Stimulated activated CD4-positive, alpha-beta T cell treated with anti-CD3 and anti-CD28 coated beads, Interleukin-12 subunit alpha, Interleukin-12 subunit beta, amount 100 ng/mL, for 48 hours (primary cell): Measurements from ENCODE around the gene LRRTM2.
A peak's percentile ranks its signal among the peaks of the same experiment; 100 is the strongest.
"Not testable (repeated sequence)": the region's sequence is repeated elsewhere in the genome, so short reads cannot be mapped to it uniquely, and the experiment has no call there.

Experiments
- DNase-seq, 3 donors: peaks; one replicate each; pipeline ENCODE4 v3.0.0-alpha.2; 2020; ENCODE audit warnings: low read depth in 2 of 3, low spot score in 1 of 3

Gene LRRTM2, protein sequence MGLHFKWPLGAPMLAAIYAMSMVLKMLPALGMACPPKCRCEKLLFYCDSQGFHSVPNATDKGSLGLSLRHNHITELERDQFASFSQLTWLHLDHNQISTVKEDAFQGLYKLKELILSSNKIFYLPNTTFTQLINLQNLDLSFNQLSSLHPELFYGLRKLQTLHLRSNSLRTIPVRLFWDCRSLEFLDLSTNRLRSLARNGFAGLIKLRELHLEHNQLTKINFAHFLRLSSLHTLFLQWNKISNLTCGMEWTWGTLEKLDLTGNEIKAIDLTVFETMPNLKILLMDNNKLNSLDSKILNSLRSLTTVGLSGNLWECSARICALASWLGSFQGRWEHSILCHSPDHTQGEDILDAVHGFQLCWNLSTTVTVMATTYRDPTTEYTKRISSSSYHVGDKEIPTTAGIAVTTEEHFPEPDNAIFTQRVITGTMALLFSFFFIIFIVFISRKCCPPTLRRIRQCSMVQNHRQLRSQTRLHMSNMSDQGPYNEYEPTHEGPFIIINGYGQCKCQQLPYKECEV

DNA sequence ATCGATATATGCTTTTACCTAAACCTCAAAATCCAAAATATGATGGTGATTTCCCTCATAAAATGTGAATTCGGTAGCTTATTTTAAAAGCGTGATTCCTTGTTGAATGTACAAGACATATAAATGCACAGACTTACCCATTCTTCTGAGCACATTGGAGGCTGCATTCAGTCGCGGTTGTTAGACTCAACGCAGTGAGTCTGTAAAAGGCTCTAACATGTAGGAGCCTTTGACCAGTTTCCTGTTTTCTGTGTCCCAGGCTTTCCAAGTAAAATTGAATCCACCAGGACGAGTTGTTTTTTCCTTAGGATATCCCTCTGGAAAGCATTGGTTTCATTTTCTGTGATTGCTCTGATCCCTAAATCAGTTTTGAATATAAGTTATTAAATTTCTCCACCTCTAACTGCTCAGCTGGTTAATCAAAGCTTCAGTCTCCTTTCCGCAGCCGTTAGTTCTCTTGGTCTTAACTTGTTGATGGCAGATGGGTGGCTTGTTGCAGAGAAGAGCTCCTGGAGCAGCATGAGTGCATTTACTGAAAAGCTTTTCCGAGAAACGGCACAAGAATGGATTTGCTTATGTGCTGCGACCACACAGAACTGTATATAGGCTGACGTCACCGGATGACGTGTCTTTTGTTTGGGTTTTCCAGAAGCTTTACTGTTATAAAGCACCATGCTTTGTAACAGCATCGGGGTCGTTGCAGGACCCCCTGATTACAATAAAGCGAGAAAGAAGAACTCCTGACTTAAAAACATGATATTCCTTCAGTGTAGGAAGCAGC is at the start of gene LRRTM2:
Gene LRRTM2 (minus strand): TSS at position 565 of the 781 bp plus-strand sequence. CDS start 424 bp downstream, at position 141.
- no peak for DNase-seq

- DNase-seq, result no peak
Measured at GRCh38 chr5:138922494-138922893, 47.4 kb upstream of the LRRTM2 start.

DNA sequence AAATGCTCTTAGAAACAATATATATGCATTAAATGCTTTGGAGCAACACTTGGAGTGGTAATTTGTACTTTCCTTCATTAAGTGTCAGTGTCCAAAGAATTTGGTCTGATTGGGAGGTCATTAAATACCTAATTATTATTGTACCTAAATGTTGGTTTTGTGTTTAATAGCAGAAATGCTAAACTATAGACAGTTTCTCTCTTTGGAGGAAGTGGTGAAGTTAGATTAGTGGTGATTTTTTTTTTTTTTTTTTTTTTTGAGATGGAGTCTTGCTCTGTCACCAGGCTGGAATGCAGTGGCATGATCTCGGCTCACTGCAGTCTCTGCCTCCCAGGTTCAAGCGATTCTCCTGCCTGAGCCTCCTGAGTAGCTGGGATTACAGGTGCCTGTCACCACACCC is 46.2 kb upstream of the LRRTM2 start:
- not testable (repeated sequence) for DNase-seq

GRCh38 chr5:138920181-138920580 is 45.0 kb upstream of the LRRTM2 start:
- no peak for DNase-seq

GRCh38 chr5:138918686-138919085 is 43.6 kb upstream of the LRRTM2 start:
- DNase-seq, result no peak

GRCh38 chr5:138914338-138914737 is 39.2 kb upstream of the LRRTM2 start:
- no peak for DNase-seq

DNA sequence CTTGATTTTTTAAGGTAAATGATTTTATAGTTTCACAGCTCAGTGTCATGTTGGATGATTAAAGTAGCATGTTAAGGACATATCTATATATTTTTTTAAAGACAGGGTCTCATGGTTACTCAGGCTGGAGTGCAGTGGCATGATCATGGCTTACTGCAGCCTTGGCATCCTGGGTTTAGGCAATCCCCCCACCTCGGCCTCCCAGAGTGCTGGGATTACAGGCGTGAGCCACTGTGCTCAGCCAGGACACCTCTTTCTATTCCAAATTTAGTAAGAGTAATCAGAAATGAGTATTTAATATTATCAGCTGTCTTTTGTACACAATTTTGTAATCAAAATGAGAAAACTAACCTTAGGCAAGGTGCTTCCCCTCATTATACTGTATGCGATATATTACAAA is 38.6 kb upstream of the LRRTM2 start:
- DNase-seq, result no peak

DNA sequence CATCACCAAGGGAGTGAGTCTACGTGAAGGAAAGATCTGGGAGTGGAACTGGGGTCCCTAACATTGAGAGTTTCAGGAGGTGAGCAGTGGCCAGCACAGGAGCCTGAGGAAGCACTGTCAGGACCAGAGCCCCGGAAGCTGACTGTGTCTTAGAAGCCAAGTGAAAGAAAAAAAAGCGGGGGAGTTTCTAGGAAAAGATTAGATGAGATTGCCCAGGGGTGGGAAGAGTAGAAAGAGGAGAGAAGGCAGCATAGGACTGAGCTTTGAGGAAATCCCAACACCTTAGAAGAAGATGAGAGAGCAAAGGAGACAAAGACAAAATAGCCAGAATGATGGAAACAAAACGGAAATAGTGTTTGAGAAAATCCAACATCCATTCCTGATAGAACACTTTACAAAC is 37.0 kb upstream of the LRRTM2 start:
- no peak for DNase-seq

DNA sequence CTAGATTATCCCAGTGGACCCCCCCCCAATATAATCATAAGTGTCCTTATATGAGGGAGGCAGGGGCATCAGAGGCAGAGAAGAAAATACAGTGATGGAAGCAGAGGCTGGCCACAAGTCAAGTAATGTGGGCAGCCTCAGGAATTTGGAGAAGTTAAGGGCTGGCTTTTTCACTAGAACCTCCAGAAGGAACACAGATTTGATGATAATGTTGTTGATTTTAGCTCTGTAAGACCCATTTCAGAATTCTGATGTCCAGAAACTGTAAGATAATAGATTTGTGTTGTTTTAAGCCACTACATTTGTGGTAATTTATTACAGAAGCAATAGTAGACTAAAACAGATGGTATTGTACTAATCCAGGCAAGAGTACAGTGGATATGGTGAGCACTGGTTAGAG is 36.3 kb upstream of the LRRTM2 start:
- DNase-seq, result no peak

DNA sequence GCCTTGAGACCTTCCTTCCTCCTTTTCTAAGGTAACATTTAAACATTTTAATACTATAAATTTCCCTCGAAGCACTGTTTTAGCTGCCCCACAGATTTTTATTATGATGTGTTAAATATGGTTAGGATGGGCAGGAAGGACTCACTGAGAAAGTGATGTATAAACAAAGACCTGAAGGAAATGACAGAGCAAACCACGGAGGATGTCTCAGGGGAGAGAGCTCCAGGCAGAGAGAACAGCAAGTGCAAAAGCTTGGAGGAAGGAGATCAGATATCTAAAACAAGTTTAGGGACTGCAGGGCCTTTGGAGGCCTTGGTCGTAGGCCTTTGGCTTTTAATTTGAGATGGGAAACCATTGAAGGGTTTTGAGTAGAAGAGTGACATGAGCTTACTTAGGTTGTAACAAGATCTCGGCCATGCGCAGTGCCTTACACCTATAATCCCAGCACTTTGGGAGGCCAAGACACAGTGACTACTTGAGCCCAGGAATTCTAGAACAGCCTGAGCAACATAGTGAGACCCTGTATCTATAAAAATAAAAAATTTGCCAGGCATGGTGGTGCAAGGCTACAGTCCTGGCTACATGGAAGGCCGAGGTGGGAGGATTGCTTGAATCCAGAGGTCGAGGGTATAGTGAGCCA is 35.5 kb upstream of the LRRTM2 start:
- DNase-seq, result no peak

DNA sequence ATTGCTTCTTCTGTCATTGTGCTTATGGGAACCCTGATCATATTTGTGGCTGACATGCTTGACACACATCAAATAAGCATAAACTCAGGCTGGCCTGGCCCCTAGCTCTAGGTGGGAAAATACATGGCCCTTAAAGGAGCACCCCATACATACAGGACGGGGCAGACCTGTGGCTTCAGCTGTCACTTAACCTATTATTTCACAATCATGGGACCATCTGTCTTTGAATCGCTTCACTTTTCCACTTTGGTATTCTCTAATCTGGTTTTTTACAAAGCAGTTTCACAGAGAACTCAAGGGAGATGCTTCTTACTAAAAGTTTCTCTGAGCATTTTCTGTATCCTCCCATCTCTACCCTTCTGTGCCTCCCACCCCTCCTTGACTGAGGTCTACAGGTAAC is 34.6 kb upstream of the LRRTM2 start:
- DNase-seq, result no peak

DNA sequence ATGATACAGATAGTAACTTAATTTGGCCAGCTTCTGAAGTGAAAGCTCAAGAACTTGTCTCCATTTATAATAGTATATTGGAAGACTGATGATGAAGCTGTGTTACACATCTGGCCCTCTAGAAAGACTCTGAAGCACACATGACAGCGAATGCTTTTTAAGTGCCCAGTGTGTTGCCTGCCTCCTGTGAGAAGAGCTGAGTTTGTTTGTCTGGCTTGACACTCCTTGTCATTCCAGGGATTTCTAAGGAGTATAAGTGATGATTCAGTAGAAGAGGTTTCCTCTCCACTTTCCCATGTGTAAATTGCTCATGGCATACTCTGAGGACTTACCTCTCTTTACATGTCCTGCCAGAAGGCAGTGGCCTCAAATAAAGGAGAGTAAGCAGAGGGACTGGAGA is 30.4 kb upstream of the LRRTM2 start:
- no peak for DNase-seq

DNA sequence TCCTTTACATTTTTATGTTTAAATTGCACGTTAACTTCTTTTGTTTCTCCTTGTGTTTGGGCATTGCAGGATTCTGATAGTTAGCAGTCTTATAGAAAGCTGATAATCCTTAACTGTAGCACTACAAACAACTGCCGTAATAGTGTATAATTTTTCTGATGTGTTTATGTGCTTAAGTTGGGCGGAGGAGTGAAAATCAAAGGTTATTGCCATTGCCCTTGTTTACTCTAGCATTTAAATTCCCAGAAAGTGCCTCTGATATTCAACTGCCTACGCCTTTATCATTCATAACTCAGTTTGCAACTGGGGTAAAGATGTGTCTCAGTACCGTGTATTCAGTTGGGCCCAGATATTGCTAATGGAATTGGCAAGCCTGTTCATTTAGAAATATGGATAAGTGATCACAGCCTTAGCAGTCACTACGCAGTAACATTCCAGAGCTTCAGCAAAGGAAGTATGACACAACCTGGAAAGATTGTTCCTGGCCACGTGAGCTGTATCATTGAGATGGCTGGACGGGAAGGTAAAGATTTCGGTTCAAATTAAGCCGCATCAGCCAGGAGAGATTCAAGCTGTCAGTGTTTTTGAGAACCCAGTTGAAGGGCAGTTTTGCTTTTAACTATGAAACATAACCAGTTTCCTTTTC is 28.1 kb upstream of the LRRTM2 start:
- no peak for DNase-seq

DNA sequence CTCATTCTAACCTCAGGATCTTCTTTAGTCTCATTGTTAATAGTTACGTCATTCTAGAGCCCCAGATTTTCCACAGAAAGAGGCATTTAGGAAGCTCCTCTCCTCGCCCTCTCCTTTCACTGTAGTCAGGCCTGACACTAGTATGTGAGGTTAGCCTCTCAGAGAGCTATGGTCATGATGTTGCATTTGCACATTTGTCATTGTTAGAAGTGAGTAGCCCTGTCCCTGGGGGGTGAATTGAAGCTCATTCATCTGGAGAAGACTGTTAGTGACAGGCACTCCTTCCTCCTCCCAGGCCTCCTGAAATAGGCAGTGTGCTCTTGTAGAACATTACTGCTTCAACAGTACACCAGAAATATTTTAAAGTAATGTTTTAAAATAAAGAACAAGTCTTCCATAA is 26.6 kb upstream of the LRRTM2 start:
- DNase-seq, result no peak

- DNase-seq, result peak in 1 of 3 donors; percentile 1
Measured at GRCh38 chr5:138900281-138900965, 25.3 kb upstream of the LRRTM2 start.

- DNase-seq, result no peak
Measured at GRCh38 chr5:138898742-138899141, 23.6 kb upstream of the LRRTM2 start.

DNA sequence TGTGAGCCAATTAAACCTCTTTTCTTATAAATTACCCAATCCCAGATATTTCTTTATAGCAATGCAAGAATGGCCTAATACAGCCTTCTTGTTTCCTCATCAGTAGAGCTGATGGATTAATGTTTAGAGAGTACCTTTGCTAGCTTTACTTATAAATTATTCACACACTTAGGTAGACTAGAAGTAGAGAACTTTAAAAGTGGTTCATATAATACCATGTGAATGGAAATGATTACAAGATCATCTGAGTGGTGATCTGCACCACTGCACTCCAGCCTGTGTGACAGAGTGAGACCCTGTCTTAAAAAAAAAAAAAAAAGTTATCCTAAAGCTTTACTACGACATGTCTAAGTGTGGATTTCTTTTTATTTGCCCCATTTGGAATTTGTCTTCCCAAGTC is 23.2 kb upstream of the LRRTM2 start:
- no peak for DNase-seq

GRCh38 chr5:138895918-138896317 is 20.8 kb upstream of the LRRTM2 start:
- no peak for DNase-seq

DNA sequence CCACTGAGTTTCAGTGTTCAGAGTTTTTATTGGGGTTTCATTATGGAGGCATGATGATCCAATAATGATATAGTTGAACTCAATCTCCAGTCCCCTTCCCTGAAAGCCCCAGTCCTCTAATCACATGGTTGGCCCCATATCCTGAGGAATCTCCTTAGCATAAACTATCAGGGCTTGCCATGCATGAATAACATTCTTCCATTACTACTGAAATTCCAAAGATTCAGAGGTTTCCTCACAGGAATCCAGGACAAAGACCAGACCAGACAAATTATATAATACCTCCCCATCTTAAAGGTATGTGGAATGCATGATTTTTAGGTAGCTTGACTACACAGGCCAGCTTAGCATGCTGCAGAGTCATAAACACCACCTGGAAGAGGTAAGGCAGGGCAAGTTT is 15.5 kb upstream of the LRRTM2 start:
- DNase-seq, result no peak

GRCh38 chr5:138889994-138890393 is 14.9 kb upstream of the LRRTM2 start:
- no peak for DNase-seq

DNA sequence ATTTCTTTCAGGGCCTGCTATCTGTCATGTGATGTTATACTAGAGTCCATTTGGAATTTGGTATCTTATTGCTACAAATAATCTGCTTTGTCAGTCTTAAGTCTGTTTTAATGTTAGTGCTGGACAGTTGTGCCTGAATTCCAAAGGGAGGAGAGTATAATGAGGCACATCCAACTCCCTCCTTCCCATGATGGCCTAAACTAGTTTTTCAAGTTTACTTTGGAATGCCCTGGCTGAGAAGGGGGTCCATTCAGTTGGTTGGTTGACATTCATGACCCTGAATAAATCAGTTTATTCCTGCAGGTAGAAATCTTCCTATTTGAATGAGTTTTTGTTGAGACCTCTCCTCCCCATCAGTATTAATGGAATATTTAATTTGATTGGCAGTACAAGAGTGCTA is 9.4 kb upstream of the LRRTM2 start:
- no peak for DNase-seq
